ENCODE measurements around the gene WNK2.

- TF ChIP-seq CTCF (IDR thresholded peaks at IDR 0.05) (no peak), POLR2A (IDR thresholded peaks at IDR 0.05) (no peak)
Measured at GRCh38 chr9:93187574-93187973, 3.6 kb downstream of the WNK2 start.

Measured in adrenal gland (tissue), 5 donors.